GM18508 (cell line): Measurements from ENCODE around the gene SERPINA1.

Source experiments
- ATAC-seq: cut with Tn5 transposase; IDR thresholded peaks from one replicate; pipeline ENCODE4 v1.9.1; 2021; ENCODE audit warnings: moderate number of reproducible peaks; ENCODE audit not compliant: insufficient read depth, unreplicated experiment

Gene SERPINA1

GRCh38 chr14:94329857-94330256 is 58.5 kb downstream of the SERPINA1 start:
- ATAC-seq: no peak

DNA sequence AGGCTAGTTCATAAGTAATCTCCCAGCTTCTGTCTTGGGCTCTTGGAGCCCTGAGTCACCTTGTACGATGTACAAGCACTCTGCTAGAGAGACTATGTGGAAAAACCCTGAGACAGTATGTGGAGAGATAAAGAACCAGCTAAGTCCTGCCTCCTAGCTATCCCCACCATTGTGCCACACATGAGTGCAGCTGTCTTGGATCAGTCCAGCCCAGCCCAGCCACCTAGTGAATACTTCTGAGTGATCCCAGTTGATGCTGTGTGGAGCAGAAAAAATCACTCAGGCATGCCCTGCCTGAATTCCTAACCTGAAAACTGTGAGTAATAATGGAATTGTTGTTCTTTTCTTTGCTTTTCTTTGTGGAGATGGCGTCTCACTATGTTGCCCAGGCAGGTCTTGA is 60.2 kb downstream of the SERPINA1 start:
- ATAC-seq: no peak
